HG03439 (cell line): Measurements from ENCODE around the gene ALDH3A2.

Source experiments
- ATAC-seq: cut with Tn5 transposase; IDR thresholded peaks from one replicate; pipeline ENCODE4 v1.9.1; 2021; ENCODE audit warnings: mild to moderate bottlenecking, moderate library complexity; ENCODE audit not compliant: unreplicated experiment

The ALDH3A2 gene

DNA sequence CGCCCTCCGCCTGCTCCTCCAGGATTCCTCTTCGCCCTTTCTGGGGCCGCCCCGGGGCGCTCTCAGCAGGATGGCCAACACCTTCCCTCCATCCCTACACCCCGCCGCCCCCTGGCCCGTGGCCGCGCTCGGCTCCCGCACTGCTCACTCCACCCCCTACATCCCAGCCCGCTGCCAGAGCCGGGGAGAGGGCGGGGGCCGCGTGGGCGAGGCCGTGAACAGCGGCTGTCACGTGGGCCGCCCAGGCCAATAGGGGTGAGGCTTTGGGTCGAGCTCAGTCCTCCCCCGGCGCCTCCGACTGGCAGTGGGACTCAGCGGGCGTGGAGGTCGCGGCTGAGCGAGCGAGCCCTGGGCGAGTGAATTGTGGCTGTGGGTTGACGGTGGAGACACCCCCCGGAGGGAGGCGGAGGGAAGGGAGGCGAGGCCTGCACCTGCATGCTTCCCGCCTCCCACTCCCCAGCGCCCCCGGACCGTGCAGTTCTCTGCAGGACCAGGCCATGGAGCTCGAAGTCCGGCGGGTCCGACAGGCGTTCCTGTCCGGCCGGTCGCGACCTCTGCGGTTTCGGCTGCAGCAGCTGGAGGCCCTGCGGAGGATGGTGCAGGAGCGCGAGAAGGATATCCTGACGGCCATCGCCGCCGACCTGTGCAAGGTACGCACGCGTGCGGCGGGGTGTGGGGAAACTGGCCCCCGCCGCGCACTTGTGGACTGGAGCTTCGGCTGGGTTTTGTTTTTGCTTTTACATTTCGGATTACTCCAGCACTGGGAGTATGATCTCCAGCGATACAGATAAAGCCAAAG, at the start of gene ALDH3A2:
Gene ALDH3A2, plus strand, starts transcription at position 277 of the 799 bp plus-strand sequence. Its CDS starts 221 bp downstream, at position 498.
- ATAC-seq = peak; percentile 82

DNA sequence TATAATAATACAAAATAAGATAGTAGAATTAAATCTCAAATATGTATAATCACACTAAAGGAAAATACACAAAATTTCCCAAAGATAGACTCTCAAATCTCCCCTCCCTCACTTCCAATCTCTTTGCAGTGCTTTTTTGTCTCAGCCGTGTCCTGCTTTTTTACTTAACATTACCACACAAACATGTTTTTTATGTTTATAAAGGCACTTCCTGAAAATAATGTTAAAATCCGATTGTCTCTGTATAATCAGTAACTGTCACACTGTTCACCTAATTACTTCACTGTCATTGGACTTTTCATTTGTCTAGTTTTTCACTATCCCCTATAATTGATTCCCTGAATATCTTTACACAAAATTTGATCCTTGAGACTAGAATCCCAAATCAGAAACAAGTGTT, 38.2 kb upstream of the ALDH3A2 start:
- ATAC-seq = no peak

DNA sequence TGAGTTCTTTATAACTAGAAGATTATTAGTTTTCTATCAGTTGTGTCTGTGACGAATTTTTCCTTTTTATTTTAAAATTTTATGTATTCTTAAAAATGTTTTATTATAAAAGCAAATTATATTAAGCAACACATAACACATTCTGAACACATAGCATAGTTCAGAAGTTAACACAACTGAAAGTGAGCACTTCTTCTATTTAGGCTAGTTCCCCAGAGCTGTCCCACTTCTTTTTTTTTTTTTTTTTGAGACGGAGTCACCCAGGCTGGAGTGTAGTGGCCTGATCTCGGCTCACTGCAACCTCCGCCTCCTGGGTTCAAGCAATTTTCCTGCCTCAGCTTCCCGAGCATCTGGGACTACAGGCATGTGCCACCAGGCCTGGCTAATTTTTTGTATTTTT, 37.7 kb upstream of the ALDH3A2 start:
- ATAC-seq = no peak

- no peak for ATAC-seq
Measured at GRCh38 chr17:19613979-19614378, 34.6 kb upstream of the ALDH3A2 start.

DNA sequence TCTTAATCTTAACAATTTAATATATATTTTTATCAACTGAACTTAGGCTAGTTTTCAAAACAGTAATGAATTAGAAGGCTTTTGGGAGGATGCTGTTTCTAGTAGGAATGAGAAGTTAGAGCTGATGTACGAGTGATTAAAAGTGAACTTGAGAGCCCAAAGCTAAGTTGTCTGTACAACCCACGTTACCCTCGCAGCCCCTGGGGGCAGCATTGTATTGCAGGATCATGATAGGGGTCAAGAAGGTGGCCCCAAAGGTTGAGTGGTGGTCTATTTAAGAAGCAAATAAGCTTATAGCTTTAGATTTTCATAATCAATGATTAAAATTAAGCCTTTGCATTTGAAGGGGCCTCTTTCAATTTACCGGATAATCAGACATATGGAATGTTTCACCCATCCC, 33.7 kb upstream of the ALDH3A2 start:
- ATAC-seq = no peak

DNA sequence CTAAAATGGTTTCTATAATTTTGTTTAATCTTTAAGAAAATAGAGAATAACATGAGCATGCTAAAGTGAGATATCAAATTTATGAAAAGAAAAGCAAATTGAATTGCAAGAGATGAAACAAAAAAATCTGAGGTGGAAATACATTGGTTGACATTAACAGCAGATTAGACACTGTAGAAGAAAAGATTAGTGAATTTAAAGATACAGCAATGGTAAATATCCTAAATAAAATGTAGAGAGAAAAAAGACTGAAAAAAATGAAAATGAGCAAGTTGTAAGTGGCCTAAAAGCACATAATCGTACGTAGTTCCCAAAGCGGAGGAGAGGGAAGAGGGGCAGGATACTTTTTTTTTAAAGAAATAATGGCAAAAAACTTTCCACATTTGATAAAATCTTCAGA, 30.5 kb upstream of the ALDH3A2 start:
- no peak for ATAC-seq

GRCh38 chr17:19619705-19620325, 28.7 kb upstream of the ALDH3A2 start:
- no peak for ATAC-seq

DNA sequence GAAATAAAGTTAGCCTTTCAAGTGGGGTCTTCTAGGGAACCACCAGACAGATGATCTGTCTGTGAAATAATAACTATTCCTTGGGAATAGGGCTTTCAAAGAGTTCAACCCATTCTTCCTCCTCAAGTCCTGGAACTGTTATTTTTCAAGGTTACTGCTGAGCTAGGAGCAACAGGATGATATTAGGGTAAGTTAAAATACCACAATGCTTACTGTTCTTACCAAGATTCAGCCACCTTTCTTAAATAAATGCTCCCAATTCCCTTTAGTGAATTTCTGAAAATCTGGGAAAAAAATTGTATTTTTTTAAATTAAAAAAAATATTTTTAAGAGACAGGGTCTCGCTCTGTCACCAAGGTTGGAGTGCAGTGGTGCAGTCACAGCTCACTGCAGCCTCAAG, 26.9 kb upstream of the ALDH3A2 start:
- no peak for ATAC-seq

DNA sequence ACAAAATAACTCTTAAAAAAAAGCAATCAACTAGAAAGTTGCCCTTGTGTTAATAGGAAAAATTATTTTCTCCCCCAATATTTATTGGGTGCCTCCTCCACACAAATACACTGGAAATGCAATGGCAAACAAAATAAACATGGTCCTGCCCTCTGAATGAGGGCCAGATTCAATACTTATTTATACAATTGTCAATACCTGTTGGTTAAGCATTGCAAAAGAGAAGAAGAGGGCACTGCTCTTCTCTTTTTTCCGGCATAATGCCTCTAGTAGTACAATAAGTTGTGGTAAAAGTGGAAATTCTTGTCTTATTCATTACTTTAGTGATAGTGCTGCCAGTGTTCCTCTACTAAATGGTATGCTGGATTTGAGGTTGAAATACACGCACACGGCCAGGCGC, 22.5 kb upstream of the ALDH3A2 start:
- ATAC-seq = no peak

DNA sequence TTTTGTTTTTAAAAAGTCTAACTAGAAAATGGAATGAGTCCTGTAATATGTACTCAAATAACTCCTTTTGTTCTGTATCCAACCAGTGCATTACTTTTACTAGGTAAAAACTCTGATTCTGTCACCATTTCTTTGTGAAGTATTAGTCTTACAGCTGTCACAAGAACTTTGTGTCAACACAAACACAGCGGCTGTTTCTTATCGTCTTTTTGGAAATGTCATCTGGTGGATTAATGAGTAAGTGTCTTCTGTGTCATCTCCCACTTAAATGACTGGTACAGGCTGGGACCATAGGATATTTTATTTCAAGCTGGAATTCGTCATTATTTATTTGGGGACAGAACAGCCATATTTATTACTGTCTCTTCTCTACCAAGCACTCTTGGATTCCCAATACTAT, 19.1 kb upstream of the ALDH3A2 start:
- no peak for ATAC-seq

DNA sequence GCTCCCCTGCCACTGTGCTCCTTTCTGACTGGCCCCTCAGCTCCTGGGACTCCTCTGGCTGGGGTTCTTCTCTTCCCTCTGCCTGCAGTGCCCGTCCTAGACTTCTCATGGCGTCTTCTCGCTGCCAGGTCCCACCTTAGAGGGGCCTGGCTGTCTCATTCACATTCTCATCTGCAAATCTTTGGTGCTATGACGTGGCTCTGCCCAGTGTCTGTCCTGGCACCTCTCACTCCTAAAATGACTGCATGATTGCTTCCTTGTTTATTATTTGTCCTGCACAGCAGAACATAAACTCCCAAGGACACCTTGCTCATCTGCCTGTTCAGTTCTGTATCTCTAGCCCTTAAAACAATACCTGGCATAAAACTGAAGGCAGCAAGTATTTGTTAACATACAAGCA, 18.5 kb upstream of the ALDH3A2 start:
- ATAC-seq = no peak

DNA sequence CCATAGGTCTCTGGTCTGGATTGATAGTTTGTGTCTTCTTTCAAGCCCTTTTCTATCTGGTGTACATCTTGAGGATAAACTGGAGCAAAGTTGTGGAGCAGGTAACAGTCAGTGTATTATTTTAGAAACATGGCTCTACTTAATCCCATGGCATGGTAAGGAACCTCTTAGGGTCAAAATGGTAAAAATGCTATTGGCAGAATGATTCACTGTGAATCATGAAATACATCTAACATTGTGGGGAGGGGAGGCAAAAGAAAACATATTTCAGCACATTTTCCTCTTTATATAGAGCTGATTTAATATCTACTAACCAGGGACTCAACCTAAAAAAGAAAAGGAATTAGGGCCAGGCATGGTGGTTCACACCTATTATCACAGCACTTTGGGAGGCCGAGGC, 17.9 kb upstream of the ALDH3A2 start:
- ATAC-seq = no peak

DNA sequence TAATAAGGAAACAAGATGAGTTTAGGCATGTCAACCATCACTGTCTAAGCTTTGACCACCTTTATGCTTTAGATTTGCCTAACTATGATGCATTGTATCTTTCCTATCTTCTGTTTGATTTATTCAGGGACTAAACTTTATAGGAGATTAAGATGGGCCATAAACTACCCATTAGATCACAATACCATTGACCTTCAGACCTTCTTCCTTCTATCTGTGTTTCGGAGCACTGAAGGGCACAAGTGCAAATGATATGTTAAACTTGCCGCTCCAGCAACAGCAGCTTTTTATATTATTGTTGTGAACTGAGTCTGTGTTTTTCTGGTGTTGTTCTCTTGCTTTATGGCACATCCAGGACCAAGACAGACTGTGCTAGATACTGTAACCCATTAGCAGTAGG, 16.6 kb upstream of the ALDH3A2 start:
- ATAC-seq = no peak

DNA sequence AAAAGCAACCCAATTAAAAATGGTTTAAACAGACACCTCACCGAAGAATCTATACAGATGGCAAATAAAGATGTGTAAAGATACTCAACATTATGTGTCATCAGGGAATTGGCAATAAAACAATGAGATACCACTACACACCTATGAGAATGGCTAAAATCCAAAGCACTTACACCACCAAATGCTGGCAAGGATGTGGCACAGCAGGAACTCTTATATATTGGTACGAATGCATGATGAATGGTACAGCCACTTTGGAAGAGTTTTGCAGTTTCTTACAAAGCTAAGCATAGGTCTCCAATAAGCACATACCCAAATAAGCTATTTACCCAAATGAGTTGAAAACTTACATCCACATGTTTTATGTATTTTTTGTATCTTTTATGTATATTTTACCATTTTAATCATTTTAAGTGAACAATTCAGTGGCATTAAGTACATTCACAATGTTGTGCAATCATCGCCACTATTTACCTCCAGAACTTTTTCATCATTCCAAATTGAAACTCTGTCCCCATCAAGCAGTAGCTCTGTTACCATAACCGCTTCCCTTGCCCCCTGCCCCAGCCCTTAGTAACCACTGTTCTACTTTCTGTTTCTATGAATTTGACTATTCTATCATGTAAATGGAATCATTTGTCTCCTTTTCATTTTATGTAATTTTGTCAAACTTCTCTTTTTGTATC, 6.7 kb upstream of the ALDH3A2 start:
- no peak for ATAC-seq

GRCh38 chr17:19642373-19642893, 6.1 kb upstream of the ALDH3A2 start:
- no peak for ATAC-seq

DNA sequence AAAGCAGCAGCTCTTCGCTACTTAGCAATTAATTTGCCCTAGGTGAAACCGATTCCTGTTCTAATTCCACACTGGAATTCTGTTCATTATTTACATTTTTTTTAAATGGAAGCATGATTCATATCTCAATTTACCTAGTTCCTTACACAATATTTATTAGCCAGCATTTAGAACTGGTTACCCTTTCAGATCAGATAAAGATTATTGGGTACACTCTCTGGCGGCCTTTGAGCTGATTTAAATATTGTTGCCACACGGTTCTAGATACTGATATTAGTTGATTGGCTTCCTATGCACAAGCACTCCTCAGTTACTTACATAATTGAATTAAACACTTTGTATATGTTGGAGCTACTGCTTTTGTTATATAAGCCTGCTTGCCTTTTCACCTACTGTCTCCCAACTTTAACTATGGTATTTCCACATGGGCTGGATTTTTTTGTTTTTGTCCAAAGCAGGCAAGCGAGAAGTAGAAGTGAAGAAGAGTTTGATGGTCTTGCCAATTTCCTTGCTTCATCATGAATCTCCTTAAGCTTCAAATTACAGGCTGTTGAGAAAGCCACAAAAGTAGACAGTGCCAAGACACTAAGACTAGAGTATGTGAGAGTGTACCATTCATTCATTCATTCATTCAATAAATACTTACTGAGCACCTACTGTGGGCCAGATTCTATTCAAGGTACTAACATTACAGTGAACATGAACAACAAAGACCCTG, 3.9 kb upstream of the ALDH3A2 start:
- ATAC-seq = no peak

DNA sequence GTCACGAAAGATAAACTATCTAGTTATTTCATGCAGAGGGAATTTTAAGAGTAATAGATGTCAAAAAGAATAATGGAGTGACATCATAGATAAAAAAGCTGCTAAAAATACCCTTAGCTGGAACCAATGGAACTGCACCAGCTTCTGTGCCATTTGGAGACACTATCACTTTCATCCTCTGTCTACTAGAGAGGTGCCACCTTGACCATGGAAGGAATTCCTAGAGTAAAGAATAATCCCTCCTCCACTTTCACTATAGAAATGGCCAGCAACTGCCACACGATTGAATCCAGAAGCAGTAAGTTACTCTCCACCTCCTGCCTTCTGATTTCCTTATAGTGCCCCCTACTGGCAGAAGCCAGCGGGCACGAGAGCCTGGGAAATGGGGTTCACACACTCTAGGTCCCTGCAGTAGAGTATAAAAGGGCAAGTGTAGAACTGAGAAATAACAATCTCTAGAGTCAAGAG, 2.8 kb upstream of the ALDH3A2 start:
- no peak for ATAC-seq

GRCh38 chr17:19646788-19647696, 1.5 kb upstream of the ALDH3A2 start:
- no peak for ATAC-seq

- no peak for ATAC-seq
Measured at GRCh38 chr17:19647697-19648474, 665 bp upstream of the ALDH3A2 start.

GRCh38 chr17:19649274-19649541, 657 bp downstream of the ALDH3A2 start:
- ATAC-seq = no peak
